Natural killer cell (primary cell): ENCODE data around the gene VAMP2. TPM values are rescaled to one million over a fixed set of nuclear protein-coding genes. Genes with fewer than 3 reads are reported as not detected.

Experiments used
- ATAC-seq, 3 donors: fragments of 150-1000 bp in 2 of 3; fragments of 200-7000 bp in 1 of 3; cut with Tn5 transposase; 1 replicate in 1 of 3; 2 replicates in 2 of 3; pipeline ENCODE4 v1.10.0; 2021; ENCODE audit warnings: mild to moderate bottlenecking in 2 of 3, moderate library complexity in 2 of 3
- DNase-seq, 2 donors: peaks; one replicate each; pipeline versions ENCODE4 v3.0.0 to v3.0.0-alpha.2; 2013 to 2021; ENCODE audit warnings: mixed read lengths in 1 of 2
- H3K27ac ChIP-seq: one replicate; pipeline ENCODE4 v1.5.1; 2013; ENCODE audit warnings: mild to moderate bottlenecking, low read length
- H3K27me3 ChIP-seq: one replicate; pipeline ENCODE4 v1.6.1; 2013; ENCODE audit warnings: low read length; ENCODE audit not compliant: control insufficient read depth, insufficient read depth
- H3K36me3 ChIP-seq: one replicate; pipeline ENCODE4 v1.6.1; 2013; ENCODE audit warnings: low read length; ENCODE audit not compliant: control insufficient read depth, insufficient read depth
- H3K4me1 ChIP-seq: one replicate; pipeline ENCODE4 v1.6.1; 2013; ENCODE audit warnings: low read length; ENCODE audit not compliant: control insufficient read depth, insufficient read depth
- H3K4me3 ChIP-seq: one replicate; pipeline ENCODE4 v1.5.1; 2013; ENCODE audit warnings: low read length
- H3K9me3 ChIP-seq: one replicate; pipeline ENCODE4 v1.6.1; 2013; ENCODE audit warnings: low read length; ENCODE audit not compliant: control insufficient read depth, insufficient read depth
- H3K27ac Mint-ChIP-seq, 2 donors: one replicate each; pipeline ENCODE4 v1.8.0; 2022; ENCODE audit warnings: mild to moderate bottlenecking in 2 of 2, mixed read lengths in 2 of 2, moderate library complexity in 1 of 2
- H3K27me3 Mint-ChIP-seq, 2 donors: one replicate each; pipeline ENCODE4 v1.8.0; 2022; ENCODE audit warnings: low read depth in 2 of 2, mixed read lengths in 2 of 2
- H3K36me3 Mint-ChIP-seq: one replicate; pipeline ENCODE4 v1.8.0; 2022; ENCODE audit warnings: mixed read lengths
- H3K4me1 Mint-ChIP-seq, 2 donors: one replicate each; pipeline ENCODE4 v1.8.0; 2022; ENCODE audit warnings: mixed read lengths in 2 of 2
- H3K4me3 Mint-ChIP-seq: one replicate; pipeline ENCODE4 v1.8.0; 2022; ENCODE audit warnings: mild to moderate bottlenecking, moderate library complexity, mixed read lengths
- H3K9me3 Mint-ChIP-seq, 2 donors: one replicate each; pipeline ENCODE4 v1.8.0; 2022; ENCODE audit warnings: mixed read lengths in 2 of 2
- WGBS: methylation state at CpG from one replicate; pipeline ENCODE4 v1.1.7; 2013; ENCODE audit warnings: missing lambda C conversion rate; ENCODE audit not compliant: insufficient coverage; 5-methylcytosine and 5-hydroxymethylcytosine counted together
- intact Hi-C: fragments of 100-400 bp; cut with micrococcal nuclease; formaldehyde crosslinking; loops from one replicate; pipeline ENCODE4 v1.14.2; 2022
- total RNA-seq, 4 donors: library from RNA; stranded (reverse); fragments of 120-200 nt in 1 of 4; gene quantifications; one replicate each; pipeline versions ENCODE4 v1.2.3 to v1.2.4, GENCODE V29; 2013 to 2022
- TF ChIP-seq, protein P1 (sequence below): fragments of 200-600 bp; IDR thresholded peaks from one replicate; pipeline ENCODE4 v1.8.0; 2022; ENCODE audit warnings: antibody characterized with exemption

VAMP2 gene
- total RNA-seq, 3 donors from 2014 or later (not counting 1 experiment from before 2014, with no cell fraction given) = 191 to 315 (median 234) TPM

DNA sequence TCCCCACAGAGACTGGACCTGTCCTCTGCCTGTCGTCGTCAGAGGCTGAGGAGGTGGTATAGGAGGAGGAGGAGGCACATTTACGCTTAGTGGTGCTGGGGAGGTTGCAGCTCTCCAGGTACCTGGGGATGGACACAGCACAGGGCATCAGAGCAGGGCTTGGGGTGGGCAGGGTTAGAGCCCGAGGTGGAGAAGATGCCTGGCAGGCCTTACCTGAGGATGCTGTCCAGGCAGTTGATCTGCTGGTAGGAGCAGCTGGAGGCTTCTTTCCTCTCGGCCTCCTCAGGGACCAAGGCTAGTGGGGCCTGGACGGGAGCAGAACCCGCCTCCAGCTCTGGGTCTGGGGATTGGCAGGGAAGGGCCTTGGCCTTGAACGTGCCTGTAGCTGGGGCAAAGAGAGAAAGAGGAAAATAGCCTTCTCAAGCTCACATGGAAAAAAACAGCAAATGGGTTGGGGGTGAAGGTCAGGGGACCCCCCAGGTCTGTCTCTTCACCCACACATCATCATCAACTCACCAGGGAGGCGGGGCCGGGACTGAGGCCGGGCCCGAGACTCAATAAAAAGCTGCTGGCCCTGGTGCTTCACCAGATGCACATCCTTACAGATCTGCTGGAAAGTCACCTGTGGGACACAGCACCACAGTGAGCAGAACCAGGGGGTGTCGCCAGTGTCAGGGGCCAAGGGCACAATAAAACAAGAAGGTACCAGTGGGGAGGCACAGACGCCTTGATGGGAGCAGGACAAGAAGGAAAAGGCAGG is 16.2 kb downstream of the VAMP2 start:
- Histone ChIP-seq H3K27me3 (no peaks in the 10 kb centered on the region), H3K27ac (no peak overlapping the region), H3K36me3 (peaks cover 71% of the 10 kb centered on the region), H3K9me3 (no peaks in the 10 kb centered on the region), H3K4me3 (no peak overlapping the region), H3K4me1 (peaks cover 23% of the 10 kb centered on the region)
- H3K9me3 Mint-ChIP-seq = no peaks in the 10 kb centered on the region
- no peaks in the 10 kb centered on the region for H3K36me3 Mint-ChIP-seq
- TF ChIP-seq, protein P1, sequence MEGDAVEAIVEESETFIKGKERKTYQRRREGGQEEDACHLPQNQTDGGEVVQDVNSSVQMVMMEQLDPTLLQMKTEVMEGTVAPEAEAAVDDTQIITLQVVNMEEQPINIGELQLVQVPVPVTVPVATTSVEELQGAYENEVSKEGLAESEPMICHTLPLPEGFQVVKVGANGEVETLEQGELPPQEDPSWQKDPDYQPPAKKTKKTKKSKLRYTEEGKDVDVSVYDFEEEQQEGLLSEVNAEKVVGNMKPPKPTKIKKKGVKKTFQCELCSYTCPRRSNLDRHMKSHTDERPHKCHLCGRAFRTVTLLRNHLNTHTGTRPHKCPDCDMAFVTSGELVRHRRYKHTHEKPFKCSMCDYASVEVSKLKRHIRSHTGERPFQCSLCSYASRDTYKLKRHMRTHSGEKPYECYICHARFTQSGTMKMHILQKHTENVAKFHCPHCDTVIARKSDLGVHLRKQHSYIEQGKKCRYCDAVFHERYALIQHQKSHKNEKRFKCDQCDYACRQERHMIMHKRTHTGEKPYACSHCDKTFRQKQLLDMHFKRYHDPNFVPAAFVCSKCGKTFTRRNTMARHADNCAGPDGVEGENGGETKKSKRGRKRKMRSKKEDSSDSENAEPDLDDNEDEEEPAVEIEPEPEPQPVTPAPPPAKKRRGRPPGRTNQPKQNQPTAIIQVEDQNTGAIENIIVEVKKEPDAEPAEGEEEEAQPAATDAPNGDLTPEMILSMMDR = no peak
- DNase-seq (peak in 1 of 2 donors; percentile 13), ATAC-seq (no peak)
- intact Hi-C loops = no loop called here
- no peaks in the 10 kb centered on the region for H3K27me3 Mint-ChIP-seq
- H3K27ac Mint-ChIP-seq = peak overlapping the region in 1 of 2 donors; percentile 77
- H3K4me1 Mint-ChIP-seq = peaks cover 4 to 26% of the 10 kb centered on the region in 2 donors
- 94% methylated on average over 14 of the region's 14 CpGs for WGBS
- peak overlapping the region; percentile 59 for H3K4me3 Mint-ChIP-seq

DNA sequence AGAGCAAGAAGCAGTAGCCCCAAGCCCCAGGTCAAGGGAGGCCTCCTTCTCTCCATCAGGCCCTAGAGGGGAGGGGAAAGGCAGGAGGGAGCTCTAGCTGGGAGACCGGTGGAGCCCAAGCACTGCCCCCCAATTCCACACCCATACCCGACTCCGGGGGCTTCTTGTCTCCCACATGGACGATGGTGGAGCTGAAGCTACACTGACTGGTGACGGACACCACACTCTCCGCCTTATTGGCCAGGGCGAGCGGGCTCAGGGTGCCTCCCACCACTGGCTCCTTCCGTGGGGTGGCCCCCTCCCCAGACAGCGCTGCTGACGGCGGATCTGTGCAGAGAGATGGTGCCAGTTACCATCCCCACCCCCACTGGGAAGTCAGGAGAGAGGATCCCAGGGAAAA is 16.9 kb downstream of the VAMP2 start:
- no peak for DNase-seq
- Histone ChIP-seq H3K4me1 (peaks cover 16% of the 10 kb centered on the region), H3K4me3 (no peak overlapping the region), H3K27me3 (no peaks in the 10 kb centered on the region), H3K9me3 (no peaks in the 10 kb centered on the region), H3K36me3 (peaks cover 78% of the 10 kb centered on the region), H3K27ac (no peak overlapping the region)
- Mint-ChIP-seq H3K9me3 (no peaks in the 10 kb centered on the region), H3K36me3 (no peaks in the 10 kb centered on the region), H3K4me3 (peak overlapping the region; percentile 59), H3K27me3 (no peaks in the 10 kb centered on the region), H3K27ac (peak overlapping the region in 1 of 2 donors; percentile 36), H3K4me1 (peaks cover 0 to 26% of the 10 kb centered on the region in 2 donors)
- ATAC-seq = no peak
- TF ChIP-seq, protein P1 = no peak
- intact Hi-C loops = no loop called here
- 96% methylated on average over 10 of the region's 12 CpGs for WGBS

DNA sequence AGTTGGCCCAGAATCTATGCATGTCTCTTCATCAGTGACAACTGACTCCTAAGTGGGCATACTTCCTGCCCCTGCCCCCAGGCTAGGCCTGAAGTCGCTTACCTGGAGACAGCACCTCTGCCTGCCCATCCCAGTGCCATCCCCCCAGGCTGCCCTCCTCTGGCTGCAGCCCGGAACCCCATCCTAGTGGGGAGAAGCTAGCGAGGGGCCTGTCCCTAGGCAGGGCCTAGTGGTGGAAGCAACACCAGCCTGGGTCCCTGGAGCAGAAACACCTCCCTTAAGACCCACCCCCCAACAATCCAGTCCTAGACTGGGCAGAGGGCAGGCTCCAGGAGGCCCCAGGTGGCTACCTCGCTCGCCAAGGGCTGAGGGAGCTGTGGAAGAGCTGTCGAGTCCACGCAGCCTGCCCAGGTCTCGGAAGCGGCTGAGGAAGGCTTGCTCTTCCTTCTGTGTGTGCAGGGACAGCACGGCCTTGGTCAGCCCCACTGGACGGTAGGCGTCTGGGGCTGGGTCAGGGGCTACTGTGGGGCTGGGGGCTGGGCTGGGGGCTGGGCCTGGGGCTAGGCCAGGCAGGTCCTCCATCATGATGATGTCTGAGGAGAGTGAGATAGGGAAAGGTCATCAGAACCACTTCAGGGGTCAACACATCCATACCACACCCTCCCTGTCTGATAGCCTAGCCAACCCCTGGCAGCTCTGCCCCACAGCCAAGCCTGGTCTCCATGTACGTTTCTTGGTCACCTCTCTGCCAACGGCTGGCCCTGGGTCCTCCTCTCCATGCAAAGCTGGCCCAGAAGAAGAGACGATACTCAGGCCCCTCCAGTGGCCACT is 18.1 kb downstream of the VAMP2 start:
- Mint-ChIP-seq H3K36me3 (no peaks in the 10 kb centered on the region), H3K4me3 (no peak overlapping the region), H3K27me3 (no peaks in the 10 kb centered on the region), H3K9me3 (no peaks in the 10 kb centered on the region), H3K27ac (peak overlapping the region; percentile 59 to 81), H3K4me1 (peaks cover 0 to 26% of the 10 kb centered on the region in 2 donors)
- peaks cover 12% of the 10 kb centered on the region for H3K4me1 ChIP-seq
- H3K36me3 ChIP-seq = peaks cover 75% of the 10 kb centered on the region
- peak in 1 of 2 donors; percentile 28 for DNase-seq
- H3K9me3 ChIP-seq = no peaks in the 10 kb centered on the region
- WGBS = 97% methylated on average over 15 of the region's 15 CpGs
- TF ChIP-seq, protein P1 = no peak
- peak; percentile 4 to 5 (median 5) for ATAC-seq
- no peak overlapping the region for H3K27ac ChIP-seq
- H3K4me3 ChIP-seq = no peak overlapping the region
- no peaks in the 10 kb centered on the region for H3K27me3 ChIP-seq
- intact Hi-C loops = no loop called here
